Spleen (tissue), 7 donors: ENCODE measurements around the gene VSTM2A.

Source experiments
- CTCF ChIP-seq, 11 experiments: fragments of 200-600 bp in 7 of 11; fragments of 450-650 bp in 4 of 11; sonication (generic) in 4 of 11; IDR thresholded peaks in 8 of 11; conservative IDR thresholded peaks in 3 of 11; 1 replicate in 7 of 11; 2 replicates in 4 of 11; pipeline versions ENCODE4 v1.4.0 to v1.8.0; 2016 to 2021; ENCODE audit warnings: antibody characterized with exemption in 11 of 11, inconsistent platforms in 4 of 11, mild to moderate bottlenecking in 1 of 11
- POLR2A ChIP-seq, 3 donors: fragments of 450-650 bp; IDR thresholded peaks; one replicate each; pipeline ENCODE4 v1.5.1; 2017; ENCODE audit warnings: antibody characterized with exemption in 3 of 3, mild to moderate bottlenecking in 1 of 3
- donor health status: DM: no; HTN: no; CAD: no; lungs with moderate emphysema.
- donor health status: DM: no; HTN: no; CAD: no.
- donor health status: DM: no; HTN: no; CAD: no.

- no peak for TF ChIP-seq CTCF (IDR thresholded peaks at IDR 0.05 in 8 of 11, conservative IDR thresholded peaks at IDR 0.05 in 3 of 11)
- no peak for TF ChIP-seq POLR2A (IDR thresholded peaks at IDR 0.05)
These were observed 49.5 kb downstream of the VSTM2A start for GRCh38 chr7:54591404-54592386.
